Measurements from ENCODE around the gene AMPD1.

AMPD1 gene

GRCh38 chr1:114669562-114670082, 25.7 kb downstream of the AMPD1 start, which contains the start of gene DENND2C:
TSS of gene DENND2C (minus strand) at chr1:114670049. CDS start at chr1:114625984, 44,065 bp downstream.
- Histone ChIP-seq H3K27me3 (ENCODE audit: insufficient read depth, insufficient read length) (peaks cover 27% of the 10 kb centered on the region), H3K36me3 (ENCODE audit: insufficient read depth, insufficient read length, low read length) (no peaks in the 10 kb centered on the region), H3K4me1 (ENCODE audit: insufficient read depth, insufficient read length) (no peaks in the 10 kb centered on the region), H3K4me3 (ENCODE audit: insufficient read length, low read depth) (peak within 1 kb of the TSS; percentile 78), H3K9me3 (ENCODE audit: insufficient read depth, low read length) (no peaks in the 10 kb centered on the region), H3K9ac (ENCODE audit: insufficient read length, low read depth) (peak within 1 kb of the TSS; percentile 83)
- DNase-seq (ENCODE audit: low read depth, low spot score), result peak; percentile 71
- TF ChIP-seq SUZ12 (IDR thresholded peaks at IDR 0.05; ENCODE audit: extremely low read depth, insufficient read depth, insufficient read length) (no peak), YY1 (IDR thresholded peaks at IDR 0.05; ENCODE audit: insufficient read depth, insufficient read length) (no peak), ZNF274 (IDR thresholded peaks at IDR 0.05; ENCODE audit: low read depth, low read length) (no peak)

DNA sequence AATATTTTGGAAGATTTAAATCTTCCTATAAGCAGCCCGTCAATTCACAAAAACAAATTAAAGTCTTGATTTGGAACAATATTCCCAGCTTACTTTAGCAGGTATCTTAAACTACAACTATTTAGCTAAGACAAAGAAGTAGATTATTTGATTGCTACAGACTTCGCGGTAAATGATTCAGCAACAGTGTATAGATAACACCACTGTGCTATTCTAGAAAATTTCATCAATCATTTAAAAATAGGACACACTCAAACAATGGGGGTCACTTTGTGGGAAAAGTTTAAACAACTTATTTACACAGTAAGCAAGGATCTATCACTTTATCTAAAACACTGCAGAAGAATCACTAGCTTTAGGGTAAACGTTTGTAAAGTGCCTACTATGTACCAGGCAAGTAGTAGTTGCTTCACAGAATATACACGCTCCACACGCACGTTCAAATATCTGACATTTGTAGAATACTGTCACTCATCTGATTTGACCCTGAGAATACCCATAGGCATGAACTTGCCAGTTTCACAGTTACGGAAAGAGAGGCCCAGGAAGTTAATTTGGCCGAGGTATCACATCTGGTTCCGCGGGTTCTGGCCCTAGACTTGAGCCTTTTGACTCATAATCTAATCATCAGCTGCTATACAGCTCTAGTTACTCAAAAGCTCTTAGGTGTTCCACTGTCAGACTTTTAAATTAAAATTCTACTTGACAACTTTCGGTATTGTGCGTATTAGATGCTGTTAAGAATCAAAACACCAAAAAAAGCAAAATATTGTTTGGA, 26.4 kb downstream of the AMPD1 start:
- Histone ChIP-seq H3K9me3 (ENCODE audit: insufficient read depth, low read length) (no peaks in the 10 kb centered on the region), H3K27me3 (ENCODE audit: insufficient read depth, insufficient read length) (peaks cover 27% of the 10 kb centered on the region), H3K36me3 (ENCODE audit: insufficient read depth, insufficient read length, low read length) (no peaks in the 10 kb centered on the region), H3K9ac (ENCODE audit: insufficient read length, low read depth) (peak overlapping the region; percentile 83), H3K4me3 (ENCODE audit: insufficient read length, low read depth) (peak overlapping the region; percentile 78), H3K4me1 (ENCODE audit: insufficient read depth, insufficient read length) (no peaks in the 10 kb centered on the region)
- no peak for DNase-seq (ENCODE audit: low read depth, low spot score)
- TF ChIP-seq SUZ12 (IDR thresholded peaks at IDR 0.05; ENCODE audit: extremely low read depth, insufficient read depth, insufficient read length), result no peak
- TF ChIP-seq YY1 (IDR thresholded peaks at IDR 0.05; ENCODE audit: insufficient read depth, insufficient read length), result no peak
- no peak for TF ChIP-seq ZNF274 (IDR thresholded peaks at IDR 0.05; ENCODE audit: low read depth, low read length)

- Histone ChIP-seq H3K4me1 (ENCODE audit: insufficient read depth, insufficient read length) (no peaks in the 10 kb centered on the region), H3K9ac (ENCODE audit: insufficient read length, low read depth) (no peak overlapping the region), H3K9me3 (ENCODE audit: insufficient read depth, low read length) (no peaks in the 10 kb centered on the region), H3K36me3 (ENCODE audit: insufficient read depth, insufficient read length, low read length) (no peaks in the 10 kb centered on the region), H3K4me3 (ENCODE audit: insufficient read length, low read depth) (no peak overlapping the region), H3K27me3 (ENCODE audit: insufficient read depth, insufficient read length) (peaks cover 27% of the 10 kb centered on the region)
- no peak for TF ChIP-seq YY1 (IDR thresholded peaks at IDR 0.05; ENCODE audit: insufficient read depth, insufficient read length)
- no peak for TF ChIP-seq SUZ12 (IDR thresholded peaks at IDR 0.05; ENCODE audit: extremely low read depth, insufficient read depth, insufficient read length)
- no peak for TF ChIP-seq ZNF274 (IDR thresholded peaks at IDR 0.05; ENCODE audit: low read depth, low read length)
- DNase-seq (ENCODE audit: low read depth, low spot score), result no peak
Measured at GRCh38 chr1:114668373-114668772, 27.0 kb downstream of the AMPD1 start.

GRCh38 chr1:114666954-114667353, 28.4 kb downstream of the AMPD1 start:
- Histone ChIP-seq H3K4me1 (ENCODE audit: insufficient read depth, insufficient read length) (no peaks in the 10 kb centered on the region), H3K36me3 (ENCODE audit: insufficient read depth, insufficient read length, low read length) (no peaks in the 10 kb centered on the region), H3K9me3 (ENCODE audit: insufficient read depth, low read length) (no peaks in the 10 kb centered on the region), H3K9ac (ENCODE audit: insufficient read length, low read depth) (no peak overlapping the region), H3K27me3 (ENCODE audit: insufficient read depth, insufficient read length) (peaks cover 27% of the 10 kb centered on the region), H3K4me3 (ENCODE audit: insufficient read length, low read depth) (no peak overlapping the region)
- no peak for DNase-seq (ENCODE audit: low read depth, low spot score)
- no peak for TF ChIP-seq YY1 (IDR thresholded peaks at IDR 0.05; ENCODE audit: insufficient read depth, insufficient read length)
- no peak for TF ChIP-seq SUZ12 (IDR thresholded peaks at IDR 0.05; ENCODE audit: extremely low read depth, insufficient read depth, insufficient read length)
- no peak for TF ChIP-seq ZNF274 (IDR thresholded peaks at IDR 0.05; ENCODE audit: low read depth, low read length)

- Histone ChIP-seq H3K9ac (ENCODE audit: insufficient read length, low read depth) (no peak overlapping the region), H3K4me1 (ENCODE audit: insufficient read depth, insufficient read length) (no peaks in the 10 kb centered on the region), H3K4me3 (ENCODE audit: insufficient read length, low read depth) (no peak overlapping the region), H3K9me3 (ENCODE audit: insufficient read depth, low read length) (no peaks in the 10 kb centered on the region), H3K36me3 (ENCODE audit: insufficient read depth, insufficient read length, low read length) (no peaks in the 10 kb centered on the region), H3K27me3 (ENCODE audit: insufficient read depth, insufficient read length) (no peaks in the 10 kb centered on the region)
- TF ChIP-seq SUZ12 (IDR thresholded peaks at IDR 0.05; ENCODE audit: extremely low read depth, insufficient read depth, insufficient read length) (no peak), YY1 (IDR thresholded peaks at IDR 0.05; ENCODE audit: insufficient read depth, insufficient read length) (no peak), ZNF274 (IDR thresholded peaks at IDR 0.05; ENCODE audit: low read depth, low read length) (no peak)
- DNase-seq (ENCODE audit: low read depth, low spot score), result no peak
Measured at GRCh38 chr1:114660238-114660637, 35.1 kb downstream of the AMPD1 start.

DNA sequence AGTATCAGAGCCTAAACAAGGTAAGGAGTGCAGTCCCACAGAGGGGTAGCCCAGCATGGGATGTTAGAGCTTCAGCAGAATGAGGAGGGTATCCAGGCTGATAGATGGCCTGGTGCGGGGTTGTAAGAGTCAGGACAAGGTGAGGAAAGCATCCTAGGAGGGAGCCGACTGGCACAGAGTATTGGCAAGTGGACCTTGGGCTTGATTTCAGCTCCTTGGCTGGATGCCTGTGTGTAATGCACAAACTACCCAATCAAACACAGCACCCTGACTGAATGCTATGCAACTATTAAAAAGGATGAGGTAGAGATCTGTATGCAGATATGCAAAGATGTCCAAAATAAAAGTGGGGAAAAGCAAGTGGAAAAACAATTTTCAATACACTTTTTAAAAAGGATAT, 43.5 kb downstream of the AMPD1 start:
- no peak for TF ChIP-seq YY1 (IDR thresholded peaks at IDR 0.05; ENCODE audit: insufficient read depth, insufficient read length)
- no peak for TF ChIP-seq ZNF274 (IDR thresholded peaks at IDR 0.05; ENCODE audit: low read depth, low read length)
- TF ChIP-seq SUZ12 (IDR thresholded peaks at IDR 0.05; ENCODE audit: extremely low read depth, insufficient read depth, insufficient read length), result no peak
- no peaks in the 10 kb centered on the region for H3K27me3 ChIP-seq (ENCODE audit: insufficient read depth, insufficient read length)
- H3K36me3 ChIP-seq (ENCODE audit: insufficient read depth, insufficient read length, low read length), result no peaks in the 10 kb centered on the region
- H3K4me3 ChIP-seq (ENCODE audit: insufficient read length, low read depth), result no peak overlapping the region
- no peak for DNase-seq (ENCODE audit: low read depth, low spot score)
- no peaks in the 10 kb centered on the region for H3K4me1 ChIP-seq (ENCODE audit: insufficient read depth, insufficient read length)
- H3K9ac ChIP-seq (ENCODE audit: insufficient read length, low read depth), result no peak overlapping the region
- no peaks in the 10 kb centered on the region for H3K9me3 ChIP-seq (ENCODE audit: insufficient read depth, low read length)

DNA sequence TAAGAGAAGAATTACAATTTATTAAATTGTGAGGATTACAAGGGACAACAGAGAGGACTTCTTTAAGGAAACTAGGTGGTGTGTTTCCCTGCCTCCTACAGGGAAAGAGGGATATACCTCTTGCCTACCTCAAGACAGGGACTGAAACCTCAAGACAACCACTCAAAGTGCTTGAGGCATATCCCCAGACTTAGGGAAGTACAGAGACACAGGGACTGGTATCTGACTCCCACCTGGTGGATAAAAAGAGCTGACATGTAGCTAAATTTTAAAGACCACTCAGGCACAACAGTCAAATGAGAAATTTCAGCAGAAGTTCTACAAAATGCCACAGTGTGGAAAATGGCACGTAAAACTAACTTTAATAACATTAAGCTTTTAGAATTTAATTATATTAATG, 46.8 kb downstream of the AMPD1 start:
- Histone ChIP-seq H3K27me3 (ENCODE audit: insufficient read depth, insufficient read length) (no peaks in the 10 kb centered on the region), H3K9me3 (ENCODE audit: insufficient read depth, low read length) (no peaks in the 10 kb centered on the region), H3K36me3 (ENCODE audit: insufficient read depth, insufficient read length, low read length) (no peaks in the 10 kb centered on the region), H3K4me3 (ENCODE audit: insufficient read length, low read depth) (no peak overlapping the region), H3K4me1 (ENCODE audit: insufficient read depth, insufficient read length) (no peaks in the 10 kb centered on the region), H3K9ac (ENCODE audit: insufficient read length, low read depth) (no peak overlapping the region)
- TF ChIP-seq YY1 (IDR thresholded peaks at IDR 0.05; ENCODE audit: insufficient read depth, insufficient read length) (no peak), SUZ12 (IDR thresholded peaks at IDR 0.05; ENCODE audit: extremely low read depth, insufficient read depth, insufficient read length) (no peak), ZNF274 (IDR thresholded peaks at IDR 0.05; ENCODE audit: low read depth, low read length) (no peak)
- no peak for DNase-seq (ENCODE audit: low read depth, low spot score)

All from NT2/D1 (cell line).